Measurements from ENCODE around the gene LNX2.

The LNX2 gene

DNA sequence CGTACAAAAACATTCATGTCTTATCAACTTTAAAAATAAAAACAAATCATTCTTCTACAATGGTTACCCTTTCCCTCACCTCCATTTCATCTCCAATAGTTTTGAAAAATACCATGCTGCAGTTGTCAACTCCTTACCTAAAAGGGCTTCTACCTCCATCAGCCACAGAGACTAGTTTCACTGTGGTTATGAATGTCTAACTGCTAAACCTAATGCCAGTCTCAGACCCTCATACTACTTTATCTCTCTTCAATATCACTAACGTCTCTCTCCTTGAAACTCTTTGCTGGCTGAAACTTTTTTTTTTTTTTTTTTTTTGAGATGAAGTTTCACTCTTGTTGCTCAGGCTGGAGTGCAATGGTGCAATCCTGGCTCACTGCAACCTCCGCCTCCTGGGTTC is 27.1 kb downstream of the LNX2 start:
- no peak overlapping the region for H3K4me2 ChIP-seq (ENCODE audit: low read depth, low read length, poor library complexity, severe bottlenecking)
- H3K4me1 ChIP-seq (ENCODE audit: insufficient read depth, low read length, poor library complexity, severe bottlenecking) = peaks cover 43% of the 10 kb centered on the region
- H3K9me3 ChIP-seq (ENCODE audit: insufficient read depth, low read depth, low read length) = no peaks in the 10 kb centered on the region
- no peak overlapping the region for H3K4me3 ChIP-seq (ENCODE audit: low read length, poor library complexity, severe bottlenecking)
- TF ChIP-seq, protein P1, sequence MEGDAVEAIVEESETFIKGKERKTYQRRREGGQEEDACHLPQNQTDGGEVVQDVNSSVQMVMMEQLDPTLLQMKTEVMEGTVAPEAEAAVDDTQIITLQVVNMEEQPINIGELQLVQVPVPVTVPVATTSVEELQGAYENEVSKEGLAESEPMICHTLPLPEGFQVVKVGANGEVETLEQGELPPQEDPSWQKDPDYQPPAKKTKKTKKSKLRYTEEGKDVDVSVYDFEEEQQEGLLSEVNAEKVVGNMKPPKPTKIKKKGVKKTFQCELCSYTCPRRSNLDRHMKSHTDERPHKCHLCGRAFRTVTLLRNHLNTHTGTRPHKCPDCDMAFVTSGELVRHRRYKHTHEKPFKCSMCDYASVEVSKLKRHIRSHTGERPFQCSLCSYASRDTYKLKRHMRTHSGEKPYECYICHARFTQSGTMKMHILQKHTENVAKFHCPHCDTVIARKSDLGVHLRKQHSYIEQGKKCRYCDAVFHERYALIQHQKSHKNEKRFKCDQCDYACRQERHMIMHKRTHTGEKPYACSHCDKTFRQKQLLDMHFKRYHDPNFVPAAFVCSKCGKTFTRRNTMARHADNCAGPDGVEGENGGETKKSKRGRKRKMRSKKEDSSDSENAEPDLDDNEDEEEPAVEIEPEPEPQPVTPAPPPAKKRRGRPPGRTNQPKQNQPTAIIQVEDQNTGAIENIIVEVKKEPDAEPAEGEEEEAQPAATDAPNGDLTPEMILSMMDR (conservative IDR thresholded peaks at IDR 0.05; ENCODE audit: low read length) = no peak
- no peak for TF ChIP-seq EZH2phosphoT487 (IDR thresholded peaks at IDR 0.05; ENCODE audit: borderline replicate concordance)
- no peaks in the 10 kb centered on the region for H3K9me2 ChIP-seq (replicated peaks; ENCODE audit: low read depth, low read length)
- no peak overlapping the region for H3K9ac ChIP-seq (ENCODE audit: low read depth, low read length, poor library complexity, severe bottlenecking)
- peaks cover 14% of the 10 kb centered on the region for H4K20me1 ChIP-seq (ENCODE audit: insufficient read depth, low read length, poor library complexity, severe bottlenecking)
- no peaks in the 10 kb centered on the region for H3K27me3 ChIP-seq (ENCODE audit: insufficient read depth, low read length, poor library complexity, severe bottlenecking)
- H2AFZ ChIP-seq (ENCODE audit: low read length) = no peak overlapping the region
- H3K79me2 ChIP-seq (ENCODE audit: insufficient read depth, low read length) = peaks cover 86% of the 10 kb centered on the region
- no peaks in the 10 kb centered on the region for H3K36me3 ChIP-seq (ENCODE audit: insufficient read depth, low read length)
- no peaks in the 10 kb centered on the region for H3F3A ChIP-seq (ENCODE audit: low read depth)

DNA sequence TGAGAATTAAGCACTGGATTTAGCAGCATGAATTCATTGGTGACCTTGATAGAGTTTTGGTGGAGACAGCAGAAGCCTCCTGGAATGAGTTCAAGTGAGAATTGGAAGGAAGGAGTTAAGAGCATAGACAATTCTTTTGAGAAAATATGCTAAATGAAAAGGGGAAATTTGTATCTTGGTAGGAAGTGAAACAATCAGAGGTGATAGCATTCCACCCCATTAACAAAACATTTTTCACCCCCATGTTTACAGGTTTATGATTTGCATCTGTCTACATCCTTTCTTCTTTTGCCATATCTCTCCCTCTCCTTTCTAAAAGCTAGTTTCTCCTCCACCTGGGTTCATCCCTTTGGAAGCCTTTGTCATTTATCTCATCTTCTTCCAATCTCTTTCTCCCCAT is 27.5 kb downstream of the LNX2 start:
- Histone ChIP-seq H3K4me3 (ENCODE audit: low read length, poor library complexity, severe bottlenecking) (no peak overlapping the region), H3K4me1 (ENCODE audit: insufficient read depth, low read length, poor library complexity, severe bottlenecking) (peaks cover 43% of the 10 kb centered on the region), H3K9ac (ENCODE audit: low read depth, low read length, poor library complexity, severe bottlenecking) (no peak overlapping the region), H2AFZ (ENCODE audit: low read length) (no peak overlapping the region), H3K4me2 (ENCODE audit: low read depth, low read length, poor library complexity, severe bottlenecking) (no peak overlapping the region), H3K9me3 (ENCODE audit: insufficient read depth, low read depth, low read length) (no peaks in the 10 kb centered on the region), H3K79me2 (ENCODE audit: insufficient read depth, low read length) (peaks cover 86% of the 10 kb centered on the region), H3K36me3 (ENCODE audit: insufficient read depth, low read length) (no peaks in the 10 kb centered on the region), H3K27me3 (ENCODE audit: insufficient read depth, low read length, poor library complexity, severe bottlenecking) (no peaks in the 10 kb centered on the region), H4K20me1 (ENCODE audit: insufficient read depth, low read length, poor library complexity, severe bottlenecking) (peaks cover 14% of the 10 kb centered on the region), H3F3A (ENCODE audit: low read depth) (no peaks in the 10 kb centered on the region), H3K9me2 (replicated peaks; ENCODE audit: low read depth, low read length) (no peaks in the 10 kb centered on the region)
- TF ChIP-seq, protein P1 (conservative IDR thresholded peaks at IDR 0.05; ENCODE audit: low read length) = no peak
- no peak for TF ChIP-seq EZH2phosphoT487 (IDR thresholded peaks at IDR 0.05; ENCODE audit: borderline replicate concordance)

DNA sequence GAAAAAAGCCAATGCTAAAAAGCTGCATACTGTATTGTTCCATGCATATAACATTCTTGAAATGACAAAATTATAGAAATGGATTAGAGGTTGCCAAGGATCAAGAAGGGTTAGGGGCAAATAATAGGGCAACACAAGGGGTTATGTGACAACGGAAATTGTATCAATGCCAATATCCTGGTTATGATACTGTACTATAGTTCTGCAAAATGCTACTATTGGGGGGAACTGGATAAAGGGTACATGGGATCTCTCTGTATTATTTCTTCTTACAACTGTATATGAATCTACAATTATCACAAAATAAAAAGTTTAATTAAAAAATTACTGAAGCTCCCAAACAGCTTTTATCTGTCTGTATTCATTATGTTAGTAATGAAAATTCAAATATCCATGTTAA is 31.9 kb downstream of the LNX2 start:
- H3K27me3 ChIP-seq (ENCODE audit: insufficient read depth, low read length, poor library complexity, severe bottlenecking) = no peaks in the 10 kb centered on the region
- TF ChIP-seq, protein P1 (conservative IDR thresholded peaks at IDR 0.05; ENCODE audit: low read length) = no peak
- no peaks in the 10 kb centered on the region for H3K9me2 ChIP-seq (replicated peaks; ENCODE audit: low read depth, low read length)
- H2AFZ ChIP-seq (ENCODE audit: low read length) = no peak overlapping the region
- H3K9ac ChIP-seq (ENCODE audit: low read depth, low read length, poor library complexity, severe bottlenecking) = no peak overlapping the region
- peaks cover 41% of the 10 kb centered on the region for H3K4me1 ChIP-seq (ENCODE audit: insufficient read depth, low read length, poor library complexity, severe bottlenecking)
- H3K4me2 ChIP-seq (ENCODE audit: low read depth, low read length, poor library complexity, severe bottlenecking) = no peak overlapping the region
- peaks cover 3% of the 10 kb centered on the region; the same call in 1 of the 2 replicates for H3F3A ChIP-seq (ENCODE audit: low read depth)
- peaks cover 20% of the 10 kb centered on the region for H4K20me1 ChIP-seq (ENCODE audit: insufficient read depth, low read length, poor library complexity, severe bottlenecking)
- H3K79me2 ChIP-seq (ENCODE audit: insufficient read depth, low read length) = peaks cover 81% of the 10 kb centered on the region
- no peaks in the 10 kb centered on the region for H3K9me3 ChIP-seq (ENCODE audit: insufficient read depth, low read depth, low read length)
- H3K36me3 ChIP-seq (ENCODE audit: insufficient read depth, low read length) = no peaks in the 10 kb centered on the region
- H3K4me3 ChIP-seq (ENCODE audit: low read length, poor library complexity, severe bottlenecking) = no peak overlapping the region

All from Loucy (cell line).